HG02943 (cell line): ENCODE measurements around the gene FAM25G.
"Not testable (repeated sequence)": the region's sequence is repeated elsewhere in the genome, so short reads cannot be mapped to it uniquely, and the experiment has no call there.

Source experiments
- ATAC-seq: cut with Tn5 transposase; IDR thresholded peaks from one replicate; pipeline ENCODE4 v1.9.1; 2021; ENCODE audit warnings: mild to moderate bottlenecking, low read depth, moderate library complexity; ENCODE audit not compliant: unreplicated experiment

FAM25G gene

DNA sequence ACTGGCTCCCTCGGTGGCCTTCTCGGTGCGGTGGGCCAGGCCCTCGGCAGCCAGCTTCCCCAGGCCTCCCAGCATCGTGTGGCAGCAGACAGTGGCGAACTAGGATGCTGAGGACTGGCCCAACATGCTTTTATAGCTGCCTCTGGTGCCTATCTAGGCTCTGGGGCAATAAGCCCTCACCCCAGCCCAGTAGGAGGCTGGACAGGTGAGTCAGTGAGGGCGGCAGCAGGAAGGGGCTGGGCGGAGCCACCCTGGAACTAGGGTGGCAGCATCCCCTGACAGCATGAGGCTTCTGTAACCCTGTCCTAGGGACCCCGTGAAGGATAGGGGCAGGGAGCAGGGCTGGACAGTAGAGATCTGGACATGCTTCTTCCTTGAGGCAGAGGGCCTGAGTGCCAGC, at the start of gene FAM25G:
Gene FAM25G (minus strand): TSS at position 101 of the 400 bp plus-strand sequence. CDS start 26 bp downstream, at position 75.
- ATAC-seq: not testable (repeated sequence)

- ATAC-seq: not testable (repeated sequence)
These were observed 44.9 kb upstream of the FAM25G start for GRCh38 chr10:47536430-47536829.

DNA sequence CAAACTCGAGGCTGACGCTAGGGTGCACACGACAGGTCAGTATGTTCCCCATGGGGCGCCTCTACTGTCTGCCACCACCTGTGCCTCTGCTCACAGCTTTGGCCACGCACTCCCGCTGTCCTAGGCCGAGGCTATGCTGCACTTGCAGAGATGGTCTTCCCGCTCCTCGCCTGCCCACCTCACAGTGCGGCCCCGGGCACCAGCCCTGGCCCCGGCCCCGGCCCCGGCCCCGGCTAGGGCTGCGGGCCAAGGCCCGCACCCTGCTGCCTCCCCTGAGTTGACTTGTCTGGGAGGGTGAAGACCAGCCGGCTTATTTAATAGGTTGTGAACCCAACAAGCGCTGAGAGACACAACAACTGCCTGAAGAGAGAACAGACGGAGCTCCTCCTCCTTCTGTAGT, 32.0 kb upstream of the FAM25G start, which contains the start of gene AGAP9:
Gene AGAP9 (minus strand): TSS at position 164 of the 400 bp plus-strand sequence. CDS start 112 bp downstream, at position 52.
- ATAC-seq: not testable (repeated sequence)

DNA sequence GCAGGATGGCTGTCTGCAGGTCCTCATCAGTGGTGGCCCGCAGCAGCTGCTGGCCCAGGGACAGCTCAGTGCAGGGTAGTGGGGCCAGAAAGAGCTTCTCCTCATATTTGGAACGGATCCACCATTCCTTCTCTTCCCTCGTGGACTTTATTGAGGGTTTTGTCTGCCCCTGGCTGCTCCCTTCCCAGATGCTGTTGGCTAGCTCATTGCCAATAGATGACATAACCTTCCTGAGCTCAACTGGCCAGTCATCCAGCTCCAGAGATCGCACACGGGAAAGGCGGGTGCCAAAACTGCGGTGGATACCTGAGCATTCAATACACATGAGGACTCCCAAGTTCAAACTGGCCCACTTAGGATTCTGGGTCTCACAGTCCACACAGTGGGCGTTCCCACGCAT, 10.8 kb upstream of the FAM25G start:
- ATAC-seq: not testable (repeated sequence)

GRCh38 chr10:47494226-47494625, 2.7 kb upstream of the FAM25G start:
- ATAC-seq: not testable (repeated sequence)

DNA sequence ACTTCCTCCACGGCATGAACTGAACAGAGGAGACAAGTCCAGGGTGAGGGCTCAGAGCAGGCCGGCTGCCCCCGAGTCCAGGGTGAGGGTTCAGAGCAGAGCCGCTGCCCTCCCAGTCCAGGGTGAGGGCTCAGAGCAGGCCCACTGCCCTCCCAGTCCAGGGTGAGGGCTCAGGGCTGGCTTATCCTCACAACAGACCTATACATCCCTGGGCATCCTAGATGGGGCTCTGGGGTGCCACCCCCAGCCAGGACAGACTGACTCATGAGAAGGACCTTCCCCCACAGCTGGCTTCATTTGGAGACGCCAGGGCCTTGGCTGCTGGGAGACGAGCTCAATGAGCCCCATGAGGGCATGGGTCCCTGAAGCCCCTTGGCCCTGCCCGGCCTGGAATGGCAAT, 1.9 kb downstream of the FAM25G start:
- ATAC-seq: not testable (repeated sequence)

GRCh38 chr10:47485943-47486342, 5.6 kb downstream of the FAM25G start:
- ATAC-seq: not testable (repeated sequence)

GRCh38 chr10:47484786-47485185, 6.7 kb downstream of the FAM25G start:
- not testable (repeated sequence) for ATAC-seq

- ATAC-seq: not testable (repeated sequence)
These were observed 7.6 kb downstream of the FAM25G start, which contains the start of gene ANXA8 for GRCh38 chr10:47483923-47484322. Gene ANXA8, minus strand, starts transcription at chr10:47484115. Its CDS starts 182 bp downstream, at chr10:47483933.

- not testable (repeated sequence) for ATAC-seq
These were observed 9.1 kb downstream of the FAM25G start for GRCh38 chr10:47482367-47482766.

DNA sequence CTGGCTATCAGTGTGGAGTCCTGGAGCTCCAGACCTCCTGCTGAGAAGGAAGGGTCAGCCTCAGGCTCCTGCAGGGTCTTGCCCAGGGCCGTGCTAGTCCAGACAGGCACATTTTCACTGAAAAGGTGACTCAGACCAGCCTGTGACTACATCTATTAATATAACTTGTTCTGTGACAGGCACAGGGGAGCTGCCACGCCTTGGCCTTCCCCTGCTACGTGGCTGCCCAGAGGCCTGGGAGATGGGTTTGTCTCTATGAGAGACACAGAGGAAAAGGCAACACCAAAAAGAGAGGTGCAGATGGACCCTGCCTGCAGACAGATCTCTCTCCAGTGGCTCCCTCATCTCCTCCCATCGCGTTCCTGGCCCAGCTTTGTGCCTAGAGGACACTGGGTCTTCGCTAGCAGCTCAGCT, 9.7 kb downstream of the FAM25G start:
- ATAC-seq: not testable (repeated sequence)

DNA sequence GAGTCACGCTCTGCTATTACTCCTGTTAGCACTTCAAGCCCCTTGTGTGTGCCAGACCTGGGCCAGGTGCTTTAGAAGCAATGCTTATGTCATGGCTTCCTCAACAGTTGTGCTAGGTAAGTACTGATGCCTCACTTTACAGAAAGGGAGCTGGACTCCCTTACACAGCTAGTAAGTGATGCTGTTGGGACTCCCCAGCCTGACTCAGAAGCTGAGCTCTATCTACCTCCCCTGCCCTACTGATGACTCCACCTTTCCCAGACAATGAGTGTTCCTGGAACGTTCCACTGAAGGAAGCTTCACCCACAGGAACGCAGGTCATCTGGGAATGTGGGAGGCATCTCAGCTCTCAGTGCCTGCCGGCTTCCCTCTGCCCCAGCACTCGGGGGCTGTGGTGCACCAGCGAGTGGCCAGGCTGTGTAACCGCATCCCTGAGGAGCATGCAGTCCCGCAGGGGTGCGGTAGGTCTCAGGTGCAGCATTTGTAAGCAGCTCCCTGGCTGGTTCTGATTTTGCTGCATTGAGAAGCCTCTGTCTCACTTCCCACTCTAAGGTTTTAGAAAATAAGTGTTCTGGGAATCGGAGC, 10.2 kb downstream of the FAM25G start:
- not testable (repeated sequence) for ATAC-seq

GRCh38 chr10:47480133-47480532, 11.4 kb downstream of the FAM25G start:
- ATAC-seq: not testable (repeated sequence)

DNA sequence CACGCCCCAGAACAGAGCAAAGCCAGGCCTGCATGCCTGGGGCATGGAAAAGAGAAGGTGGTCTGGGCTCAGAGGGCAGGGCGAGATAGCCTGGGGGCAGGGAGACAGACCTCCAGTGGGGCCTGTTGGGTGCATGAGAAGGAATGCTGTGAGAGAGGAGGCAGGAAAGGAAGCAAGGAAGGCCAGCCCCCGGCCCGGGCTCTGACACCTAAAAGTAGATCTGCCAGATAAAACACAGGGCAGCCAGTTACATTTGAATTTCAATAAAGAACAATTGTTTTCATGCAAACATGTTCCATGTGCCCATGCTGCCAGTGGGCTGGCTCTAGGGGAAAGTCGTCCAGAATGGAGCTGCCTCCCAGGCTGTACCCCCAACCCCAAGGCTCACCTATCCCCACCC, 13.4 kb downstream of the FAM25G start:
- ATAC-seq: not testable (repeated sequence)

DNA sequence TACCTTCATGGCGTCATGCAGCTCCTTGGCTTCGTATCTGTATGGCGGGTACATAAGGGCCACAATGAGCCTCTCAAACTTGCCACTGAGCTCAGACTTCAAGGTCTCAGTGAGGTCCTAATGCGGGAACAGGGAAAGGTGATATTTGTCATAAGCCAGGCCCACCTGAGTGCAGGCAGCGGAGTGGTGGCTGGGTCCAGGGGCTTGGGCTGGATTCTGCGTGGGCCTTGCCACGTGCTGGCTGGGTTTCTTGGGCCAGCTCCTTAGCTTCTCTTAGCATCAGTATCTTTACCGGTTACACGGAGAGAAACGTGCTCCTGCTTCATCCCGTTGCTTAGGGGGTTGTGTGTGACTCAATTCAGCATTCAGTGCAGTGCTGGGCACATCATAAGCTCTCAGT, 14.4 kb downstream of the FAM25G start:
- not testable (repeated sequence) for ATAC-seq

DNA sequence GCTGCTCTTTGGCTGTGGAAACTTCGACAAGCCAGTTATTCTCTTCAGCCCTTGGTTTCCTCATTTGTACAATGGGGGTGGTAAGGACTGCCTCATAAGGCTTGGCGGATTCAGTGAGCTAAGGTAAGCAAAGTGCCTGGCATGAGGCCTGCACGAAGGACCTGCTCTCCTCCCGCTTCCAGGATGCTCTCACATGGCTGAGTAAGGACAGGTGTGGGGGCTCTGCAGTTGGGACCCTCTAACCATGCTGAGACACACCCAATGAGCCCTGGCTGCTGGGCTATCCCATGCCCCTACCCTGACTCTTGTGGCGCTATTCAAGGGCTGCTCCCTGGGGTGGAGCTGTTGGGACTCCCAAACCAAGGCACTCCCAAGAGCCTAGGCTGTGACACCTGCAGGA, 16.4 kb downstream of the FAM25G start:
- not testable (repeated sequence) for ATAC-seq

- ATAC-seq: not testable (repeated sequence)
These were observed 18.0 kb downstream of the FAM25G start for GRCh38 chr10:47473516-47473915.

DNA sequence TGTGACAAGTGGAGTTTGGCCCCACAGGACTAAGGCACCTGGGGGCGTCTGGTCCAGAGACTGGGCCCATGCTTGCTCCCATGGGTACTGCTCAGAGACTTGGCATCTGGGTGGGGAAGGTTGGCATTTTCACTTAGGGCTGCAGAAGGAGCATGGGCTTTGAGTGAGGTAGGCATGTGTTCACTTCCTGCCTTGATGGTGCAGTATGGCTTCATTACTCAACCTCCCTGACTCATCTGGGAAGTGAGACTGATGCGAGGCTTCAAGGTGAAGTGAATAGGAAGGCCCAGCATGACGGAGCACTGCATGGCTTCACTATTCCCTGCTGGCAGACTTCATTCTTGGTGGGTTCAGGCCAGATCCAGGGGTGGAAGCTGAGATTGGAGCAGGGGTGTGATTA, 18.9 kb downstream of the FAM25G start:
- not testable (repeated sequence) for ATAC-seq

DNA sequence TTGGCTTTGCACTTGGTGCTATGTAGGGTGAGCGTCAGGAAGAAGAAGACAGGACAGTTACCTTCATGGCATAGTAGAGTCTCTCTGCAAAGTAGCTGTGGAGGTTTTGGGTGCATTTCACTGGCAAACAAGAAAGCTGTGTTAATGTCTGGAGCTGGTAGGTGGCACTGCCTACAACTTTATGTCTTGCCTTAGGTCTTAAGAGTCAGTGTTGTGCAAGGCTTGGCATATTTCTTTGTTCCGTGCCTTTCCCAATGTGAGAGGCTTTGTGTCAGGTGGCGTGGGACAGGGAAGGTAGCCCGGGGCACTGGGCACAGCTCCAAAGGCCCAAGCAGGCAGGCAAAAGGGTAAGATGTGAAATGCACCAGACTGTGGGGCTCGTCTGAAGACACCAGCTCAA, 19.4 kb downstream of the FAM25G start:
- not testable (repeated sequence) for ATAC-seq

DNA sequence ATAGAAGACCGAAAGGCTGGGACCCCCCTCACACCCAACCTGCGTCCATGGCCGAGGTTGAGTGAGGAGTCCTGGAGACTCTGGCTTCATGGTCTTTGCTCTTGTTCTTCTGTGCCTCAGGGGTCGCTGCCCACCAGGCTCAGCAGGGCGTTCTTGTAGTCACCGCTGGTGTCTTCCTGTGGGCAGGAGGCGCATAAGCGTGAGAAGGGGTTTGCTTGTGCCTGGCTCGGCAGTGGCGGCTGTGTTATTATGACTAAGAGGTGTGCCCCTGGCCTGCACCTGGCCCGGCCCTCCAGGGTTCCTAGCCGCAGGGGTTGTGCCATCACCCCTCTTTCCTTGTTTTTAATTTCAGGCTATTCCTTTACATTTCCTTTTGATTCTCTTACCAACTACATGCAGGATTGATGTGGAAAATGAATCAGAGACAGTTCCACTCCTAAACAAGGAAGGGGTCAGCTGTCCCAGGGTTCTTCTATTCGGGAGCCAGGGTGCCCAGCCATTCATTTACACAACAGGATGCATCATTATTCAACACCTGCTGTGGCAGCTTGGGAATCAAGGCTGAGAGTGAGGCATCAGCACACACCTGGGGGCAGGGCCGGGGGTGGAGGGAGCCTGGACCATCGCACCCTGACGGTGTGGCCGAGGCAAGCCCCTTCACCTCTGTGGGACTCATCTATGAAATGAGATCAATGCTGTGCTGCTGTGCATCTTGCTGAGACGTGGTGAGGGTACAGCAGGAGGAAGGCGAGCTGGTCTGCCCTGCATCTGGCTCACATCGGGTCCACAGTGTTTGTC, 22.6 kb downstream of the FAM25G start:
- ATAC-seq: not testable (repeated sequence)

- not testable (repeated sequence) for ATAC-seq
These were observed 23.5 kb downstream of the FAM25G start for GRCh38 chr10:47467957-47468356.
